AG08395 (cell line): ENCODE measurements around the gene QRICH1.

ENCODE experiments used
- DNase-seq: peaks from one replicate; pipeline ENCODE4 v3.0.0; 2012; ENCODE audit warnings: mixed read lengths, low spot score

The QRICH1 gene

DNA sequence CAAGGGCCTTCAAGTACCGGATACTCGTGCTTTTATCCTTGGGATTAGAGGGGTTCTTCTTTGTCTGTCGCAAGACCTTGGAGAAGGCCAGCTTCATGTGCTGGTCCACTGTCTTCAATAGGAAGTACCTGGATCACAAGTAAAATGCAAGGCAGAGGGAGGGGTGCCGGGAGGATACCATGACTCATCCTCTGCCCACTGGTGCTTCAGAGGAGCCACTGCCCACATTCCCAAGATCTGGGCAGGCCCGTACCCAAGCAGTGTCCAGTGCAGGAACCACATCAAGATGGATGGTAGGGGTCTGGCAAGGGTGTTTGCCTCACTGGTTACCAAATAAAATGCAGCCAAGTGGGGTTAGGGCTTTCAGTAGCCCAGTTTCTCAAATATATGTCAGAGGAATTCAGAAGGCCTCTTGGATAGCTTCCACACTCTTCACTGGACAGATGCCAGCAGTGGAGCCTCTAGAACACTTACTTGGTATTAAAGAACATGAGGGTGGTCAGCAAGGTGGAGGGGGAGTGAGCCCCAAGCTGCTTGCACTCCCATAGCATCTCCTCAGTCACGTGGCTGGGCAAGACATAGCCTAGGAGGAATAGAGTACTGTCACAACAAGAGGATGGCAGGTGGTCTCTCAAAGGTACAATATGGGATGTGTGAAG, 61.1 kb downstream of the QRICH1 start:
- no peak for DNase-seq

DNA sequence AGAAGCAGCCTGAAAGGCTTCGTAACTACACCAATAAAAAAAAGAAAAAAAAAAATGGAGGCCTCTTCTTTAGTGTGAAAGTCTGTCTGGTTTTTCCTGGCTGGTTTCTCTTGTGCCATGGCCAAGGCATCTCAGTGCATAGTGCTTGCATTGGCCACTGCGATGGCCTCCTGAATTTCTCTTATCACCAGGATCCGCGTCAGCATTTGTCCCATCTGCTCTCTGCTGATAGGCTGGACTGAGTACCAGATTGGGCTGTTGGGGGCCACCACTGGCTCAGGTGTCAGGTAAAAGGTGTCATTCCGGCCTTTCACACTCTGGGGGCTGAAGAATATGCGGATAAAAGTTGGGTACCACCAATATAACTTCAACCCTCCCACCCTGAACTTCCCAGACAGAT, 63.5 kb downstream of the QRICH1 start:
- DNase-seq: no peak

DNA sequence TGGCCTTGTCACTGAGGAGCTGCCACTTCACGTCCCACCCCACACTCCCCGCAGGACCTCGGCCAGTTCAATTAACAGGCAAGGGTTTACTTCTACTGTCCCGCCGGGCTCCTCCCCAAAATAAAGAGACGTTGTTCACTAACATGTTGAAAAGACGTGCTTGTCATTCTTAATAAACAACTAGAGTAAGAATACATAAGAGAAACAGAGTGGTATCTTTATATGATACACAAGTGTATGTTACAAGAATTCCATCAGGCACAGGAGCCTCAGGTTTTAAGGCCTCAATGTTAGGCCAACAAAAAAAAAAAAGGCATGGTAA, 64.3 kb downstream of the QRICH1 start:
- no peak for DNase-seq

DNA sequence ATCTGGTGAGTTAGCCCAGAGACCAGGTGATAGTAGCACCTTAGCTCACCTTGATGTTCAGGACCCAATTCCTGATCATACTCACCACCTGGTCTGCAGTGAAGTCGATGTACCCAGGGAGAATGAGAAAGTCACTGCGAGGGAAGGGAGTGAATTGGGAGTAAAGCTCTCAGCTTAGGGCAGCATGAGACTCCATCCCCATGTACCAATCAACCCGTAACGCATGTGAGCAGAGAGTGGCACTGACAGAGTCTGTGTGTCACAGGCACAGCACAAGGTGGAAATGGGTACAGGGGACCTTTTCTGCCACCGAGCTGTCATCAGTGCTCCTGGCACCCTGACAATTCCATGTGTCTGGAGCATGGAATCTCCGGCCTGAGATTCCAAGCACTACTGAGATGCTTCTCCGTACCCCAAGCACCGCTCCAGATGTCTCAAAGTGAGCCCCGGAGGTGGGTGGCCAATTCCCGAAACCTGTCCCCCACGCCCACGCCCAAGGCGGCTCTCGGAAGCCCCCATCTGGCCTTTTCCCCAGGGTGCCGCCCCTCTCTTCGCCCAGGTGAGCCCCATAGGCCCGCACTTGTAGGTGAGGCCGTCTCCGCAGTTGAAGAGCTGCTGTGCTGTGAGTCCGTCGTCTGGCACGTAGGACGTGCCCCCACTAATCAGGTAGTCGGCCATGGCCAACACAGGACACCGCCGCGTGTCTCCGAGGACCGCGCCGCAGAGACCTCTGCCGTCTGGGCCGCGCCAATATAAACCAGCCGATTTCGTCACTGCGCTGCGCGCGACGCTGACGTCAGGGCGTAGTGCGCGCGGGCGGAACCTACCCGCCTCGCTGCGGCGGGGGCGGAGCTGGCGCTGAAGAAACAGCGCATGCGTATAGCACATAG, 65.0 kb downstream of the QRICH1 start, which contains the start of gene IMPDH2:
Gene IMPDH2, minus strand, starts transcription at position 726 of the 890 bp plus-strand sequence. Its CDS starts 48 bp downstream, at position 678.
- peak; percentile 96 for DNase-seq

DNA sequence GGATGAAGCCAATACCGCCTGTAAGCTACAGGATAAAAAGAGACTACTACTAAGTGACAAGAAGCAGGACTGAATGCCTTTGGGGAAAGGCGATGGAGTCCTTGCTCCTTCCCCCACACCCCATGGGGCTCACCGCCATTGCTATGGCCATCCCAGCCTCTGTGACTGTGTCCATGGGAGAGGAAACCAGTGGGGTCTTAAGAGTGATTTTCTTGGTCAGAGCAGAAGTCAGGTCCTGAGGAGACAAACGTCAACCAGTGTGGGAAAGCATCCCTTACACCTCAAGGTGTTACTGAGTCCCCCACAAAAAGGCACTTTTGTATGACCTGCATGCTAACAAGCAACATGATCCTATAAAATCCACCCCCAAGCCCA, 65.6 kb downstream of the QRICH1 start:
- no peak for DNase-seq

DNA sequence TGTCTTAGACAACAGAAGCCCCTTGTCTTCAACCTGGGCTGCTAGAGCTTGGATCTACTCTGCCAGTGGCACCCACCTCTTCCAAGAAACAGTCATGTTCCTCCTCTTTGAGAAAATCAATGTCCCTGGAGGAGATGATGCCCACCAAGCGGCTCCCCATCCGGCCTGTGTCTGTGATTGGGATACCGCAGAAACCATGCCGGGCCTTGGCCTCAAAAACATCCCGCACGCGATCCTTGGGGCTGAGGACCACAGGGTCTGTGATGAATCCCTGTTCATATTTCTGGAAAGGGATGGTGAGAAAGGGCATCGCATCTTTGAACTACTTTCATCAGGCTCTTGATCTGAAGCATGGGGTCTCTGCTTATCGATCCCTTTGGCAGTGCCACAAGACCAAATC, 66.2 kb downstream of the QRICH1 start:
- DNase-seq: no peak

DNA sequence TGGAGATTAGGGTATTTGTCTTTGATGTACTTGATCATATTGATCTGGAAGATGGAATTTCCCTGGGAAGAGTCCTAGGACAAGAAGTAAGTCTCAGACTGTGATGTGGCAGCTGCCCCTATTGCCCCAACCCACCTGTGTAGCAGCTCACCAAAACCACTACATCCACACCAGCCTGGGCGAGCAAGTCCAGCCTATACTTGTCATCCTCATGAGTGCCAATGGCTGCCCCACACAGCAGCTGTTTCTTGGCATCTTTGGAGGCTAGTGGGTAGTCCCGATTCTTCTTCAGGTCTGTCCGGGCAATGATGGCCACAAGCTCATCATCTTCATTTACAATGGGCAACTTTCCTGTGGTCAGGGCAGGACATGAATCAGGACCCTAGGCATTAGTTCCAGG, 67.3 kb downstream of the QRICH1 start:
- DNase-seq: no peak

DNA sequence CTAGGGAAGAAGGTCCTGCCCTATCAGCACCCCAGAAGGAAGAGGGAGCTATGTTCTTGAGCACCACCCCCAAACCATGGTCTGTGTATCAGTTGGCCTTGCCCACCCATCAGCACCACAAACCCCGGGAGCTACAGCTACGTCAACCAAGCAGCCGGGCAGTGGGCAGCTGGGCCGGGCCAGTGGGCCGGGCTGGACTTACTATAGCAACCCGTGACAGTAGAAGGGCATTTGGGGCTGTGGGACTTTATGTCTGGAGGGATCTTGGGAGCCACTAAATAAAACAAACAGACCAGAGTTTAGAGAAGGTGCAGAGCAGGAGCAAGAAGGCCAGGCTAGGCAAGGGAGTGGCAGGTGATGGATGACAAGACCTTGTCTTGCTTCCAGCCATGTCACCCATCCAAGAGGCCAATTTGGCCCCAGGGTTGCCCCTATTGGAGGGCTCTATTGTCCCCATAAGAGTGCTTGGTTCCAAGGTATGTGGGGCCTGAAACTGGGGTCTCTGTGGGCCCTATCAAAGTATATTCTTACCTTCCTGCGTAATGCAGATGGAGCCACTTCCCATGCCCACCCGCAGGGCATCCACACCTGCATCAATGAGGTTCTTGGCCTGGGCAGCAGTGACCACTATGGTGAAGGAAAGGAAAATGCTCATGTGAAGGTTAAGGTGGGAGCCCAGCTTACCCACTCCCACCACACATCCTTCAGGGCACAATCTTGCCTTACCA, 67.9 kb downstream of the QRICH1 start:
- DNase-seq: no peak

DNA sequence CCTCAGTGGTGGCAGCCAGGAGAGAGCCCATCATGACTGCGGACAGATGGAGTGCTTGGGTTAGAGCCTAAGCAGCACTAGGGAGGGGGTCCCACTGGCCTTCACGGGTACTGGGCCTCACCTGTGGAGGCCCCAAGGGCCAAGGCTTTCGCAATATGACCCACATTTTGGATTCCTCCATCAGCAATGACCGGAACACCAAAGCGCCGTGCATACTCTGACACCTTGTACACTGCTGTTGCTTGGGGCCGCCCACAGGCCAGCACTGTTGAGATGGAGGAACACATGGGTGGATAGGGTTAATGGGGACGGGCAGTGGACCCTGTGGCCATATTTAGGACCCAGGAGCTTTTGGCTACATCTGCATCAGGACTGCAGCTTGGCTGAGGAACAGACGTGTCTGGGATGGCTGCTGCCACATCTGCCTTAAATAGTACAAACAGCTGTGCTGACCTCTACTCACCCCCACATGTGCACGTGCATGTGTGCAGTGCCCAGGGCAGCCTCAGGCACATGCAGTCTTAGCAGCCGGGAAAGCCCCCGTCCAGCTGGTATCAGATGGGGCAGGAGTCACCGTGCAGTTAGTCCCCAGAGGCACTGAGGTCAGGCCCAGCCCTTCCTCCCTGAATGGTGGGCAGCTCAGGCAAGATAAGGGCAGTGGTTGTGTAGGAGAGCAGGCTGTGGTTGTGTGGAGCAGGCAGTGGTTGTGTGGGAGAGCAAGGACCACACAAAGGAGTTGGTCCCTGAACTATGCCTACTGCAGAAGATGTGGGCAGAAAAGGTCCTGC, 68.7 kb downstream of the QRICH1 start:
- no peak for DNase-seq

DNA sequence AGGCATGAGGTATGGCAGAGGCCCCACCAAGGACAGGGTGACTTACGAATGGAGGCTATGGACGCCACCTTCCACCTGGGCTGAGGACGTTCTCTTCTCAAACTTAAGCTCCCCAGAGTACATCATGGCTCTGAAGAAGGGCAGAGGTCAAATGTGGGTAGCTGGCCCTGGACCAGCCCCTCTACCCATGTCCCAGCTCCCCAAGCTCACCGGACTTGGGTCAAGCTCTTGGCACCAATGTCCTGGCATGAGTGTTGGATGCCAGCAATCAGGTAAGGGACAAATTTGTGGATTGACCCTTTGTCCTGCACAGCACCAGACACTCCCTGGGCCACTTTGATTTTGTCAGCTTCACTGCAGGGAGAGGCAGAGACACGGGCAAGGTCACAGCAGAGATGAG, 69.4 kb downstream of the QRICH1 start:
- DNase-seq: no peak

DNA sequence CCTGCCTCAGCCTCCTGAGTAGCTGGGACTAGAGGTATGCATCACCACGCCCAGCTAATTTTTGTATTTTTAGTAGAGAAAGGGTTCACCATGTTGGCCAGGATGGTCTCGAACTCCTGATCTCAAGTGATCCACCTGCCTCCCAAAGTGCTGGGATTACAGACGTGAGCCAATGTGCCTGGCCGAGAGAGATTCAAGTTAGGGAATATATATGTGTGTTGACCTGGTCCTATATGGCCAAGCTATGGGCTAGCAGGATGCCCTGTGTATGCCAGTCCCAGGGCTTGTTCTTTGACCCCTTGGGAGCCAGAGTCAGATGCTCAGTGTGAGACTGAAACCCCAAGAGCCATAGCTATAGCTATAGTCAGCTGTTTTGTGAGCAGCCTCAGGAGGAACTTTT, 70.1 kb downstream of the QRICH1 start:
- DNase-seq: no peak

DNA sequence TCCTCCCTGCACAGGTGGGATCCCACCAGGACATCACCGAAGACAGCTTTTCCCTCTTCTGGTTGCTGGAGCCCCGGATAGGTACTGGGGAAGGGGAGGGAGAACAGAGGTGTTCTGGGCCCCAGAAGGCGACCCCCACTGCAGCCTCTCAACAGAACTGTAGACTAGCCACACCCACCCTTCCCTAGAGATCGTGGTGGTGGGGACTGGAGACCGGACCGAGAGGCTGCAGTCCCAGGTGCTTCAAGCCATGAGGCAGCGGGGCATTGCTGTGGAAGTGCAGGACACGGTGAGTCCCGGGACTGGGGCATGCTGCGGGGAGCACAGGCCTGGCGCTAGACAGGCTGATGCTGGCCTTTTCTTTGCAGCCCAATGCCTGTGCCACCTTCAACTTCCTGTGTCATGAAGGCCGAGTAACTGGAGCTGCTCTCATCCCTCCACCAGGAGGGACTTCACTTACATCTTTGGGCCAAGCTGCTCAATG, 71.1 kb downstream of the QRICH1 start:
- no peak for DNase-seq

DNA sequence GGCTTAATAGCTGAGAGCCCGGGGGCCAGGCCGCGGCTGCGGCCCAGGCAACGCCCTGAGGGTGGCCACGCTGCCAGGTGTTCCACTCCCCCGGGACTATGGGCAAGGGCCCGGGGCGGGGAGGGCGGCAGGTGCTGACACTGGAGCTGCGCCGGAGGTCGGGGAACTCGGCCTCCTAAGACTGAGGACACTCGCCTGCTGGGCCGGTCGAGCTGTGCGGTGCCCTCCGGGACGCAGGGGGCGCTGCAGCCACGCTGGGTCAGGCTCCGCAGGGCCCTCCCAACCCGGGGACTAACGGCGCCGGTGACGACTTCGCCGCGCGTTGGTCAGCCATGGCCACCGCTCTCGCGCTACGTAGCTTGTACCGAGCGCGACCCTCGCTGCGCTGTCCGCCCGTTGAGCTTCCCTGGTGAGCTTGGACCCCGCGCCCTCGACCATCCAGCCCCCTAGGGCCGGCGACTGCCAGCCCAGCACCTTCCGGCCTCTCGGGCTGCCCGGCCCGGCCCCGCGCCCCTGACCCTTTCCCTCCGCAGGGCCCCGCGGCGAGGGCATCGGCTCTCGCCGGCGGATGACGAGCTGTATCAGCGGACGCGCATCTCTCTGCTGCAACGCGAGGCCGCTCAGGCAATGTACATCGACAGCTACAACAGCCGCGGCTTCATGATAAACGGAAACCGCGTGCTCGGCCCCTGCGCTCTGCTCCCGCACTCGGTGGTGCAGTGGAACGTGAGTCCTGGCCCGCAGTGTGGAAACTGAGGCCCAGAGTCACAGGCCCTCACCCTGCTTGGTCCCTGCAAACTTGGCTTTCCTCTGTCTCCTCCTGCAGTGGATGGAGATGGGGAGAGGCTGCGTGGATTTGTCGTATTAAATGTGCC, 71.8 kb downstream of the QRICH1 start, which contains the start of gene NDUFAF3:
Gene NDUFAF3, plus strand, starts transcription at position 309 of the 875 bp plus-strand sequence. Its CDS starts 24 bp downstream, at position 333.
- peak; percentile 88 for DNase-seq

DNA sequence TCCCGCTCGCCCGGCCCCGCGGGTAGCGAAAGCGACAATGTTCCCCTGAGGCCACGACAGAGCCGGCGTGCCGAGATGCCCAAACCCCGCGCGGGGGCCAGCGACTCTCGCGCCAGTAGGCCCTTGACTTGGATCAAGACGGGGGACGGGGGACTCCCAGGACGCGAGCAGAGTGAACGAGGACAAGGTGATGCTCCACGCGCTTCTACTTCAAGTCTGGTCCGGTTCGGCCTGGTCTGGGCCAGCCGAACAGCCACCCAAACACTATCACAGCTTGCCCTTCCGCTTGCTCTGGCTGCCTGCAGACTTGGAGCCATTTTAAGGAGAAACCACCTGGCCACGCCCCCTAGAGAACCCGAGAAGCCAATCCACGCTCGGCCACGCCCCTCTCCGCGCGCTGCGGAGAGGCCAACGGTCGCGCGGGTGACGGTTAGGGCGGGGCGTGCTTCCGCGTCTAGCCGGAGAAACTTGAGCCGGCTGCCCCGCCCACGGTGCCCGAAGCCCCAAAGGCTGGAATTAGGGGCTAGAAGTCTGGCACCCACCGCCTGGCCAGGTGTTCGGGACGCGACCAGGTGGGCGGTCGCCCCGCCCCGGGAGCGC, 72.6 kb downstream of the QRICH1 start:
- peak; percentile 97 for DNase-seq

DNA sequence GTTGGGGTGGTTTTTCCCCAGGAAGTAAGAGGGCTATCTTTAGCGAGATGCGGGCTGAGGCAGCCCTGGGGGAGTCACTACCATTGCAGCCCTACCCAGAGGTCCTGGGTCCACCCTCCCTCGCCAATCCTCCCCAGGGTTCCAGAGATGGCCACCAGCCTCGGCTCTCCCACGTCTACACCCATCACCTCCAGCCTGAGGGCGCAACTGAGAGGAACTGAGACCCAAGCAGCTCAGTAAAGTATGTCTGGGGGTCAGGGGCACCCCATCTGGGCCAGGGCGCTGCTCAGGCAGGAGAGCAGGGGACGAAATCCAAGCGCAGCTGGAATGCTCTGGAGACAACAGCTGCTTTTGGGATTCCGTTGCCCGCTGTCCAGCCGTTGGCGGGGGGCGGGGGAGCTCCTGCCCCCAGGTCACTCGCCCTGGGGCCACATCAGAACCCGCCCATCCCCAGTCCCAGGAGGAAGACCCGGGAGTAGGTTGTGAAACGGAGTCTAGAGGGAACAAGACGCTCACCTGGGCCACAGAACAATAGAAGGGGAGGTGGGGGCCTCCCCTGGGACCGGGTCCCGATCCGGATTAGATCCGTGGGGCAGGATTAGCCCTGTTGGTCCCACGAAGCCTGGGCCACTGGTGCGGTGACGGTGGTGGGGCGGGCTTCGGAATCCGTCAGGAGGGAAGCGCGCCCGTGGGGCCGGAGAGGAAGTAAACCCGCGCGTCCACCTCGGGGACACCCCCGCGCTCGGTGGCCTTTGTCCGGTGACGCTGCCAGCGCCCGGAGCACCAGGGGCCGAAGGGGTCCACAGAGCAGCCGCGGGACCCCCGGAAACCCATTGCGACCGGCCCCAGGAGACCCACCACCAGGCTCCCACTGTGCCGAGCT, 73.3 kb downstream of the QRICH1 start:
- DNase-seq: peak; percentile 11

DNA sequence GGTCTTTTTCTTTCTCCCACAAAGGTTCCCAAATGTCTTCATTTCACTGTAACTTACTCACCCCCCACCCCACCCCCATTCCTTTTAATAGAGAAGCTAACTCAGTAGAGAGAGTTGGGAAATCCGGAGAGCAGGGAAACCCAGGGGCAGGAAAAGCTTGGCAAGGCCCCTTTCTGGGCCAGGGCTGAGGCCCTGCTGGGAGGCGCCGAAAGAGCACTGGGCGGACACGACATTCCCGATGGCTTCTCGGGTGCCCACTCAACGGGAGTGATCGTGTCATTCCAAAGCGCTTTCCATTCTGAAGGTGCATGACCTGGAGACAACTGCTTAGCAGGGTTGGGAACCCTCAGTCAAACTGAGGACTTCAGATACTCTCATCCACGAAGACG, 73.9 kb downstream of the QRICH1 start:
- no peak for DNase-seq

DNA sequence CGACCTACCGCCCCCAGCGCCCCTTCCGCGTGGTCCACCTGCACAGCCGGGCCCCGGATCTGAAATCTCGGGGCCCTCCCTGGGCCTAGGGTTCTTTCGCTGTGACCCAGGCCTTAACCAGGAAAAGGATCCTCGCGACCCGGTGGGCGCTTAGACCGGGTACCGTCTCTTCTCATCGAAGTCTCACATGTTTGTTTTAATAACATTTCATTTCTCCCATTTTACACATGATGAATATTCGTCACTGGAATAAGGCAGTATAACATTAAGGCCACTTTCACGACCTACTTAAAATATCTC, 75.2 kb downstream of the QRICH1 start:
- DNase-seq: no peak

DNA sequence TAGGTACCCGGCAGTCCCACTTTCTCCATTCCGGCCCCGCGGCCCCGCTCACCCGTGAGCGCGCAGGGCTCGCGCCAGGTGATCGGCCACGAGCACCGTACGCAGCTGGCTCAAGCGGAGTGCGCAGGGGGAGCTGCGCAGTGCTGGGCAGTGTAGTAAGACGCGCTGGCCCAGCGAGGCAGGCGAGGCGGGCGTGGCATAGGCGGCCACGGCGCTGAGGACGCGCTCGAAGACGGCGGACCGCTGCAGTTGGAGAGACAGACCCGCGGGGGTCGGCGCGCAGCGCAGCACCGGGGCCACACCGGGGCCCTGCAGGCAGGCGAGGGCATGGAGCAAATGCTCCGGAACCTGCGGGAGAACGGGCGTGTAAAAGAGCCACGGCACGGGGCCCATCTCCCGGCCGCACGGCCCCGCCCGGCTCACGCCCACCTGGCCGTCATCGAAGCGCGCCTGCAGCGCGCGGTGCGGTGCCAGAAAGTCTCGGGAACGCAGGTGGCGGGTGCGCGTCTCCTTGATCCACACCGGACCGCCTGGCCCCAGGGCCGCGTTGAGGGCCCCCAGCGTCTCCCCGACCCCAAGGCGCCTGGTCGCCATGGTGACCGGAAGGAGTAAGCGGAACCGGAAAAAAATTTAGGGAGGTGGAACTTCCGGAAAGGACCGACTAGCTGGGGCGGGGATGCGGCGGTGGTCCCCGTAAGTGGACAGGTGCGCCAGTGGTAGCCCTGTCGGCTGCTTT, 75.7 kb downstream of the QRICH1 start, which contains the start of gene DALRD3:
Gene DALRD3, minus strand, starts transcription at position 610 of the 736 bp plus-strand sequence. Its CDS starts 16 bp downstream, at position 594.
- peak; percentile 47 for DNase-seq
